HS-5 (cell line): ENCODE data around the gene PROCR.
"Not testable (repeated sequence)": the region's sequence is repeated elsewhere in the genome, so short reads cannot be mapped to it uniquely, and the experiment has no call there.

ENCODE experiments used
- DNase-seq: peaks from one replicate; pipeline ENCODE4 v3.0.0-alpha.2; 2012; ENCODE audit warnings: low read depth

Gene PROCR

DNA sequence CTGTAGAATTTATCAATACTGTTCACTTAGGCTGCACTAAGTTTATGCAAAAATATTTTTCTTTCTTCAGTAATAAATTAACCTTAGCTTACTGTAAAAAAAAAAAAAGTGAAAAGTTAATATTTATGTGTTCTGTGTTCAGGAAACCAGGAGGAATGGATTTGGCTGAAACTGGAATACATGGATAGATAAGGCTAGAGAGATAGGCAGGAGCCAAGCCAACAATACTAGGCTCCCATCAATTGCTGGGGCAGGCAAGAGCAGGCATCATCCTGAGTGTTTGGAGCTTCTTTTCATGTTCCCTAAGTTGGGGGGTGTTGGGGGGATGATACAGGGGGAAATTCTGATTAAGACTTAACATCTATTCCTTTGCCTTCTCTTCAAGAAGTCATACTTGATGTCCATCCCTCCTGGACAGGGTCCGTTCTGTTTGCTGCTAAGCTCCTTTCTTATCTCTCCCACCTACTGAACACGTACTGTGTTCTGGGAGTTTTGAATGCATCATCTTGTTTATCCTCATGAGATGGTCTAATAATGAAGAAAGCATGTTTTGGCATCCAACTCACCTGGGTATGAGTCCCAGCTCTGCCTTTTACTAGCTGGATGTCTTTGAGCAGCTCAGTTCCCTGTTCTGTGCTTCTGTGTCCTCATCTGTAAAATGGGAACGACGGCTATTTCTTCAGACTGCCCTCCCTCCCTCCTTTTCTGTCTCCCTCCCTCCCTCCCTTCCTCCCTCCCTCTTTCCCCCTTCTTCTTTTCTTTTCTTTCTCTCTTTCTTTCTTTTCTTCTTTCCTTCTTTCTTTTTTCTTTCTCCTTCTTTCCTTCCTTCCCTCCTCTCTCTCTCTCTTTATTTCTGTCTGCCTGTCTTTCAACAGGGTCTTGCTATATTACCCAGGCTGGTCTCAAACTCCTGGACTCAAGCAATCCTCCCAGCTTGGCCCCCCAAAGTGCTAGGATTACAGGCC is 6.4 kb upstream of the PROCR start:
- no peak for DNase-seq

- DNase-seq: no peak
Measured at GRCh38 chr20:35166242-35166830, 5.5 kb upstream of the PROCR start.

- DNase-seq: no peak
Measured at GRCh38 chr20:35167787-35168186, 4.1 kb upstream of the PROCR start.

DNA sequence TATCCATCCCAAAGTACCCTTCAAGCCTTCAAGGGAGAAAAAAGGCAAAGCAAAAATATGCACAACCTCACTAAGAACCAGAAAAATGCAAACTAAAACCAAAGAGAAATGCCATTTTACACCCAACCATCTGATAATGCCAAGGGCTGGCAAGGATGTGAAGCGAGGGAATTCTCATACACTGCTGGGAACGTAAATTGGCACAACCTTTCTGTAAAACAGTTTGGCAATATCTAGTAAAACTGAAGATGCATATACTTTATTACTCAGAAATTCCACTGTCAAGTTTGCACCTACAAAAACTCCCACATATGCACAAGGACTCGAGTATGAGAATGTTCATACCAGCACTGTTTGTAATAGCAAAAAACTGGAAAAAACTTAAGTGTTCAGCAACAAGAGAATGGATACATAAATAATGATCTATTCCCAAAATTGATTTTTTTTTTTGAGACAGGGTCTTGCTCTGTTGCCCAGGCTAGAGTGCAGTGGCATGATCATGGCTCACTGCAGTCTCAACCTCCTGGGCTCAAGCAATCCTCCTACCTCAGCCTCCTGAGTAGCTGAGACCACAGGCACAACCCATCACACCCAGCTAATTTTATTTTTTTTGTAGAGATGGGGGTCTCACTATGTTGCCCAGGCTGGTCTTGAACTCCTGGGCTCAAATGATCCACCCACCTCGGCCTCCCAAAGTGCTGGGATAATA is 3.0 kb upstream of the PROCR start:
- DNase-seq: not testable (repeated sequence)

DNA sequence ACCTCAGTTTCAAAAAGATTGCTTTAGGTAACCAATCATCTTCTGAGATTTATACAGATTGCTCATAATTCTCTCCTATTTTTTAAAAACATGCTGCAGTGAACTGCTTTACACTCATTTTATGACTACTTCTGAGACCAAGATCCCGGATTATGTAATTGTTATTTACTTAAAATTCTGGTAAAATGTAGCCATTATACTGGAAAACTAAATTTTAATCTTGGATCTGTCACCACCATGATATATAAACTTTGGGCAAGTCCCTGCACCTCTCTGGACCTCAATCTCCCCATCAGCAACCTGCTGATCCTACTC is 477 bp upstream of the PROCR start:
- DNase-seq: no peak

DNA sequence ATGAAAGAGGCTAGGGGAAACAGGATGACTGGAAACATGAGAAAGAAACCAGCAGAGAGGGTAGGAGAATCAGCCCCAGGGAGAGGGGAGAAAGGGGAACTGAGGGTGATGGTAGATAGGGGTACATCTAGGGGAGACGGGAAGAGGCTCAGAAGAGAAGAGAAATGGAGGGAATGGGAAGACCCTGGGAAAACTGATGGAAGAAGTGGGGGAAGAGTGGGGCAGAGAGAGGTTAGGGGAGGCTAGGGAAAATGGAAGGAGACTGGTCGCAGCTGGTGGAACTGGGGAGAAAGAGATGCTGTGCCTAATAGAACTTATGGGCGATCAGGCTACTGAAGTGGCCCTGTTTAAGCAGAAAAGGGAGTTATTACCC is 548 bp downstream of the PROCR start:
- no peak for DNase-seq

DNA sequence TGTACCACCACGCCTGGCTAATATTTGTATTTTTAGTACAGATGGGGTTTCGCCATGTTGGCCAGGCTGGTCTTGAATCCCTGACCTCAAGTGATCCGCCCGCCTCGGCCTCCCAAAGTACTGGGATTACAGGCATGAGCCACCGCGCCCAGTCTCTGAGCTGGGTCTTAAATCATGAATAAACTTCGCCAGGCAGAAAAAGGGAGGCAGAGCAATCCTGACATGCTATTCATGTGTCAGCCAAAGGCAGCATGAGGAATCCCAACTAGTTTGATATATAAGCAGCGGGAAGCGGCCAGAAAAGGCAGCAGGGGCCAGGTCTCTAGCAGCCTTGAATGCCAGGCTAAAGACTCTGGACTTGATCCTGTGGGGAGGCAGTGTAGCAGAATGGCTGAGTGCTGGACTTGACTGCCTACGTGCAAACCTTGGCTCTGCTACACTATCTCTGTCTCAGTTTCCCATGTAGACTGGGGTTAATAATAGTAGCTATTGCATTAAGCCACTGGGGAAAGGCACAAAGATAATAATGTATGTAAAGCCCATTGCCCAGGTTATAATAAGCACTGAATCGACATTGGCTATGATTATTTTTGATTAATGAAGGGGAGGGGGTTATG is 1.8 kb downstream of the PROCR start:
- DNase-seq: no peak

DNA sequence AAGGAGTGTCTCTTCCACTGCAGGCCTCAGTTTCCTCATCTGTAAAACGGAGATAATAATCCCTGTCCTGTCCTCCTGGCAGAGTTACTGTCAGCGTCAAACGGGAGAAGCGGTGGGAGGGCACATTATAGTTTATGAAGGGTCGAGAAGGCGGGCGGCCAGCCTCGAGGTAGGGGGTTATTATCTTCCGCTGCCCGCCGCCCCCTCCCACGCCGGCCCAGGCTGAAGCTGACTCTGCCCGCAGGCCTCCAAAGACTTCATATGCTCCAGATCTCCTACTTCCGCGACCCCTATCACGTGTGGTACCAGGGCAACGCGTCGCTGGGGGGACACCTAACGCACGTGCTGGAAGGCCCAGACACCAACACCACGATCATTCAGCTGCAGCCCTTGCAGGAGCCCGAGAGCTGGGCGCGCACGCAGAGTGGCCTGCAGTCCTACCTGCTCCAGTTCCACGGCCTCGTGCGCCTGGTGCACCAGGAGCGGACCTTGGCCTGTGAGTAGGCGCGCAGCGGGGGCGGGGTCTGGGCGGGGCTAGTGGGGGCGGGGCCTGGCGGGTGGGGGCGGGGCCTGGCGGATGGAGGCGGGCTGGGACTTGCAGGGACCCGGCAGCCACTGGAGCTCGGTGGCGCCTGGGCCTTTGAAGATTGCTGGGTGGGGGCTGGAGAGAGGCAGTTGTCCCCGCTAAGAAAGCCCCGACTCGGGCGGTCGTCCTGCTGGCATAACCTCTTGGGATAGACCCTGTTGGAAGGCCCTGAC is 2.8 kb downstream of the PROCR start:
- DNase-seq: no peak

DNA sequence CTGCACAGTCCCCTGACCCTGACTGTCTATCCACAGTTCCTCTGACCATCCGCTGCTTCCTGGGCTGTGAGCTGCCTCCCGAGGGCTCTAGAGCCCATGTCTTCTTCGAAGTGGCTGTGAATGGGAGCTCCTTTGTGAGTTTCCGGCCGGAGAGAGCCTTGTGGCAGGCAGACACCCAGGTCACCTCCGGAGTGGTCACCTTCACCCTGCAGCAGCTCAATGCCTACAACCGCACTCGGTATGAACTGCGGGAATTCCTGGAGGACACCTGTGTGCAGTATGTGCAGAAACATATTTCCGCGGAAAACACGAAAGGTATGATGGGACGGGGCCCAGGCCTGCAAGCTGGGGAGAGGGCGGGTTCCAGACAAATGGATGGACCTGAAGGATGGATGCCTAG is 4.3 kb downstream of the PROCR start:
- DNase-seq: no peak

GRCh38 chr20:35179292-35180212 is 7.7 kb downstream of the PROCR start:
- DNase-seq: no peak

- DNase-seq: no peak
Measured at GRCh38 chr20:35180266-35180665, 8.4 kb downstream of the PROCR start.

DNA sequence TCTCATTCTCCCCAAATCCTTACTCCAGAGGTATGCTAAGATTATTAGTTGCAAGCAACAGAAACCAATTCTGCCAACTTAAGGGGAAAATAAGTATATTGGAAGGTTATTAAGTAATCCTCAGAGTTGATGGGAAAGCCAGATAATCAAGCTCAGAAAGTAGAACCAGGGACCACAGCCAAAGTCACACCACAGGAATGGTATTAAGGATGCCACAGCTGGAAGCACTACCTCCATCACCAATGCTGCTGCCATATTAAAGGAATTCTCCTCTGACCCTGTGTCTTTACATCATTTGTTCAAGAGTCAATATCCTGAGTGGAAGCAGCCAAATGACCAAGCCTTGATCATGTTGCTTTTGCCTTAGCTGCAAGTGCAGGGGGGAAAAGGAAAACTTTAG is 9.9 kb downstream of the PROCR start:
- DNase-seq: no peak

- not testable (repeated sequence) for DNase-seq
Measured at GRCh38 chr20:35186691-35187289, 14.9 kb downstream of the PROCR start.

- no peak for DNase-seq
Measured at GRCh38 chr20:35187584-35188190, 15.8 kb downstream of the PROCR start.

GRCh38 chr20:35189223-35189622 is 17.4 kb downstream of the PROCR start:
- DNase-seq: not testable (repeated sequence)

- DNase-seq: no peak
Measured at GRCh38 chr20:35190556-35190955, 18.7 kb downstream of the PROCR start.

DNA sequence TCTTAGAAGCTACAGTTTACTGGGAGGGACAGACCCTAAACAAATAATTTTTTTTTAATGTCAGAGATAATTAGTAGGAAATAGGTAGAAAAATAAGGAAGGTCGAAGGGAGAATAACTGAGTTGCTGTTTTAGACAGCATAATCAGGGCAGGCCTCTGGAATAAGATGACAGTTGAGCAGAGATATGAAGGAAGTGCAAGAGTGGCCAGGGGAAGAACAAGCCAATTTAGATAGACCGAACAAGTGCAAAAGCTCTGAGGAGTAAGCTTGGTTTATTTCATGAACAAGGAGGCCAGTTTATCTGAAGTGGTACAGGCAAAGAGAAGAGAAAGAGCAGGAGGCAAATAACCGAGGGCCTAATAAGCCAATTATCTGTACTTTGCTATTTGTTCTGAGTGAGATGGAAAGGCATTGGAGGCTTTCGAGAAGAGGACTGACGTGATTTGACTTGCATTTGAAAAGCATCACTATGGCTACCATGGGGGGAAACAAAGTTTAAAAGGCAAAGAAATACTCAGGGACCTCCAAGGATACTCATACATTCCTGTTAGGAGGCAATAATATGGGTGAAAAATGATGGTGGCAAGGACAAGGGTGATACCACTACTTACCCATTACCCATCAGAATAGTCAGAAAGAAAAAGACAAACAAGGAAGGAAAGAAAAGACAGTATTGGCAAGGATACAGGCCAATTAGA is 19.7 kb downstream of the PROCR start:
- DNase-seq: no peak

GRCh38 chr20:35192118-35192872 is 20.4 kb downstream of the PROCR start:
- no peak for DNase-seq
